GM12873 (cell line): ENCODE measurements around the gene KIRREL2.

Experiments used
- TF ChIP-seq, protein P1 (sequence below): IDR thresholded peaks from 2 replicates; pipeline ENCODE4 v1.5.1; 2012; ENCODE audit warnings: low read depth, mild to moderate bottlenecking, moderate library complexity, low read length, control low read depth; ENCODE audit not compliant: insufficient read depth; ENCODE audit errors: missing control alignments

The KIRREL2 gene

DNA sequence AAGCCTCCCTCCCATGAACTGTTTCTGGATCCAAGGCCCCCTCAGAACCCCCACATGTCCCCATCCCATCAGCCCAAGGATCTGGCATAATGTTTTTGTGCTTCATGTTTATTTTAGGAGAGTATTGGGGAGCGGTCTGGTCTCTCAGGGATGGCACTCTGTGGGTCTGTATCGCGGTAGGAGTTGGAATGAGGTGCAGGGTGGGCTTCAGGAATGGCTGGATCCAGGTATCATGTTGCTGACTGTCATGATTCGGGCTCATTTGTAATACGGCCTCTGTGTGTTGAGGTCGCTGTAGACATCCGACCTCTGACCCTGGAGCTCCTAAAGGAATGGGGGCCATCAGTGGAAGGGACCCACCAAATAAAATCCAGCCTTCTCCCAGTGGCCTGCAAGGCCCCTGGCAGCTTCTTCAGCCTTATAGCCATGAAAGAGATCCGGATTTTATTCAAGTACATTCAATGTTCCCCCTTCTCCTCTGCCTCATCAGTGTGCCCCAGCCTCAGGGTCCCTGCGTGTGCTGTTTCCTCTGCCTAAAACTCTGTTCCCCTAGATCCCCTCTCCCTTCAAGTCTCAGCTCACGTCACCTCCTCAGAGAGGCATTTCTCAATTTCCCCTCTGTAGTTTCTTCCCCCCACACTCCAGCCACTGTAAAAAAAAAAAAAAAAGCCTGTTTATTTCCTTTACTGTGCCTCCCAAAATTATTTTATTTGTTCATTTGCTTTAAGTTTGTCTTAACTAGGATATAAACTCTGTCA lies 47.8 kb downstream of the KIRREL2 start:
- TF ChIP-seq, protein P1, sequence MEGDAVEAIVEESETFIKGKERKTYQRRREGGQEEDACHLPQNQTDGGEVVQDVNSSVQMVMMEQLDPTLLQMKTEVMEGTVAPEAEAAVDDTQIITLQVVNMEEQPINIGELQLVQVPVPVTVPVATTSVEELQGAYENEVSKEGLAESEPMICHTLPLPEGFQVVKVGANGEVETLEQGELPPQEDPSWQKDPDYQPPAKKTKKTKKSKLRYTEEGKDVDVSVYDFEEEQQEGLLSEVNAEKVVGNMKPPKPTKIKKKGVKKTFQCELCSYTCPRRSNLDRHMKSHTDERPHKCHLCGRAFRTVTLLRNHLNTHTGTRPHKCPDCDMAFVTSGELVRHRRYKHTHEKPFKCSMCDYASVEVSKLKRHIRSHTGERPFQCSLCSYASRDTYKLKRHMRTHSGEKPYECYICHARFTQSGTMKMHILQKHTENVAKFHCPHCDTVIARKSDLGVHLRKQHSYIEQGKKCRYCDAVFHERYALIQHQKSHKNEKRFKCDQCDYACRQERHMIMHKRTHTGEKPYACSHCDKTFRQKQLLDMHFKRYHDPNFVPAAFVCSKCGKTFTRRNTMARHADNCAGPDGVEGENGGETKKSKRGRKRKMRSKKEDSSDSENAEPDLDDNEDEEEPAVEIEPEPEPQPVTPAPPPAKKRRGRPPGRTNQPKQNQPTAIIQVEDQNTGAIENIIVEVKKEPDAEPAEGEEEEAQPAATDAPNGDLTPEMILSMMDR, result no peak

DNA sequence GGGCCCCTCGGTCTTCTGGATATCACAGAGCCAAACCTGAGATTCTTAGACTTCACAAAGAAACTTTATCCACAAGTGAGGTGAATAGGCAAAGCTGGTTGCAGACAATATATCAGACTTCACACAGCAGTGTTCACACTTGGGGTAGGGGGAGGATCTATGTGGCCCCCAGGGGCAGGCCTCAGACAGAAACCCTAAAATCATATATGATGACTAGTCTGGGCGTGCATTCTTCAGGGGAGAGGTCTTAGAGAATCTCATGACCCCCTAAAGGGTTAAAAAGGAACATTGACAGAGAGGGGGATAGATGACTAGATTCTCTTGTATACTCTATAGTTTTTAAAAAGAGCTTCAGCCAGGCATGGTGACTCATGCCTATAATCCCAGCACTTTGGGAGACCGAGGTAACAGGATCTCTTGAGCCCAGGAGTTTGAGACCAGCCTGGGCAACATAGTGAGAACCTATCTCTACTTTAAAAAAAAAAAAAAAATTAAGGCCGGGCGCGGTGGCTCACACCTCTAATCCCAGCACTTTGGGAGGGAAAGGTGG lies 48.5 kb downstream of the KIRREL2 start:
- TF ChIP-seq, protein P1, result no peak

DNA sequence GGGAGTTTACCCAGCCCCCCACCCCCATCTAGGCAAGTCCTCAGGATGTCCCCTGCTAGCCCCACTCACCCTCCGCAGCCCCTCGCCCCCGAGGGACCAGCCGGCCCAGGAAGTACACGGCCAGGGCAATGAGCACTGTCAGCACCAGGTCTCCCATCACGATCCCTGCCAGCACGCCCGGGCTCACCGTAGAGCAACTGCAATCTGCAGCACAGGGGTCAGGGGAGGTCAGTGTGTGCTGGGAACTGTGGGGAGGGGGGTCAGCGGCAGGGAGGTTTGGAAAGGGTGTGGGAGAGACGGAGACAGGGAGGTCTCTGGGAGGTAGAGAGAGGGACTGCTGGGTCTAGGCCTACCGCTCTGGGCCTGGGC lies 50.6 kb downstream of the KIRREL2 start:
- TF ChIP-seq, protein P1, result no peak

GRCh38 chr19:35908010-35908441 lies 51.3 kb downstream of the KIRREL2 start, which contains the start of gene TYROBP:
Gene TYROBP, minus strand, starts transcription at chr19:35908295. Its CDS starts 67 bp downstream, at chr19:35908228.
- TF ChIP-seq, protein P1, result no peak

DNA sequence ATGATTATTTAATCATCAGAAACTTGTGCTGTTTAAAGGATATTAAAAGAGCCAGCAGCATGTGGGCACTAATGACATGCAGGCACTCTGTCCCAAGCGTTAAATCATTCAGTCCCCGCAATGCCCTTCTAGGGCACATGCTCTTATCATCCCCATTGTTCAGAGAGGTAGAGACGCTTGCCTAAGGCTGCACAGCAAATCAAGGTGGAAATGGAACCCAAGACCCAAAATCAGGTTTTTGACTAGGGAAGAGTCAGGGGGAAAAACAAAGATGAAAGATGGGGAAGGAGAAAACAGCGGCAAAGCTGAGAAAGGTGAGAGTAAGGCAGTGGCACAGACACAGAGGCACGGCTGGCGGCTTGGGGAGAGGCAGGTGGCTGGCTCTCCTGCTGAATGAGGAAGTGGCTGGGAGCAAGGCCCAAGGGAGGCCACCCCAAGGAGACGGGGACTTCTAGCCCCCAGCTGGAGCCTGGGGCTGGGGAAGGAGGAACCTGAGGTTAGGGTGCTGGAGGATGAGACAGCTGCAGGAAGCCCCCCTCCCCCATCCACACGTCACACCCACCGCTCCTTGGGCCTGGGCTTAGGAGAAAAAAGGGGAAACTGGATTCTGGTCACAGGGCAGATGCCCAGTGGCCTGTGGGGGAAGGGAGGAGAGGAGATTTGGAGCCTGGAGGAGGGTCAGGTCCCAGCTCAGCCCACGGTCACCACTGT lies 52.4 kb downstream of the KIRREL2 start:
- TF ChIP-seq, protein P1, result no peak

- TF ChIP-seq, protein P1, result no peak
Observed at GRCh38 chr19:35909684-35910035, 52.9 kb downstream of the KIRREL2 start.

DNA sequence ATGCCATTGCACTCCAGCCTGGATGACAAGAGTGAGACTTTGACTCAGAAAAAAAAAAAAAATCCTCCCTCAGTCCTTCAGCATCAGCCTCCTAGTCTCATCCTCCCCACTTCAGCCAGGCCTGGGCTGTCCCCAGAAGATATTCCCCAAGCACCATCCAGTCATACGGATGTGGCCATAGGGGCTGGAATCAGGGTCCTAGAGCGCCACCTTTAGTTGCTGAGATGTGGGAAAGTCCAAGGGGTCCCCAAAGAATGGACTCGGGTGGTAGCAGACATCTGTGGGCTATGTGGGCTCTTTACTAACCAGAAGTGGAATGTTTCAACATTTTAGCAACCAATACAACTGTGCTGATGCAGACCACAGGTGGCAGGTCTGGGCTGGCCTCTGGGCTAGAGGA lies 54.5 kb downstream of the KIRREL2 start:
- TF ChIP-seq, protein P1, result no peak
